Cortex of kidney (tissue), 1 donor: ENCODE measurements around the gene CCDC50.

ENCODE experiments used
- DNase-seq: peaks from one replicate; lab custom pipeline; 2025; lab: John Stamatoyannopoulos, UW

The CCDC50 gene

GRCh38 chr3:191381303-191381702 is 52.1 kb downstream of the CCDC50 start:
- DNase-seq, result no peak

GRCh38 chr3:191382661-191383060 is 53.5 kb downstream of the CCDC50 start:
- no peak for DNase-seq

GRCh38 chr3:191383124-191383523 is 53.9 kb downstream of the CCDC50 start:
- no peak for DNase-seq

DNA sequence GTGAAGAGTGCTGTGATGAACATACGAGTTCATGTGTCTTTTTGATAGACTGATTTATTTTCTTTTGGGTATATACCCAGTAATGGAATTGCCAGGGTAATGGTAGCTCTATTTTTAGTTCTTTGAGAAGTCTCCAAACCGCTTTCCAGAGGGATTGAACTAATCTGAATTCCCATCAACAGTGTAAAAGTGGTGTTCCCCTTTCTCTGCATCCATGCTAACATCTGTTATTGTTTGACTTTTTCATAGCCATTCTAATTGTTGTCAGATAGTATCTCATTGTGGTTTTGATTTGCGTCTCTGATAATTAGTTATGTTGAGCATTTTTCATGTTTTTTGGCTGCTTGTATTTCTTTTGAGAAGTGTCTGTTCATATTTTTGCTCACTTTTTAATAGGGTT is 55.9 kb downstream of the CCDC50 start:
- DNase-seq, result no peak

GRCh38 chr3:191387441-191388077 is 58.4 kb downstream of the CCDC50 start:
- DNase-seq, result no peak

- no peak for DNase-seq
Measured at GRCh38 chr3:191388823-191389222, 59.6 kb downstream of the CCDC50 start.

DNA sequence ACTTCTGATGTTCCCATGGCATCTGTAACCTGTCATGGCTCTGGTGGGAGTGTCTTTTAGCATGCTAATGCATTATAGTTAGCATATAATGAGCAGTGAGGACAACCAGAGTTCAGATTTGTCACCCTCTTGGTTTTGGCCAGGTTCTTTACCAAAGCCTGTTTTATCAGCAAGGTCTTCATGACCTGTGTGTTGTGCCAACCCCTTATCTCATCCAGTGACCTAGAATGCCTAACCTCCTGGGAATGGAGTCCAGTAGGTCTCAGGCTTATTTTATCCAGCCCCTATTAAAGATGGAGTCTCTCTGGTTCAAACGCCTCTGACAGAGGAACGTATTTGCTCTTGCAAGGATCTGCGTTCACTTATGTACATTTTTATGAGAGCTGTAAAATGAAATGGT is 61.4 kb downstream of the CCDC50 start:
- DNase-seq, result no peak

- DNase-seq, result no peak
Measured at GRCh38 chr3:191391861-191392808, 62.9 kb downstream of the CCDC50 start.

GRCh38 chr3:191393146-191393545 is 64.0 kb downstream of the CCDC50 start:
- DNase-seq, result no peak

GRCh38 chr3:191397771-191398170 is 68.6 kb downstream of the CCDC50 start:
- no peak for DNase-seq

DNA sequence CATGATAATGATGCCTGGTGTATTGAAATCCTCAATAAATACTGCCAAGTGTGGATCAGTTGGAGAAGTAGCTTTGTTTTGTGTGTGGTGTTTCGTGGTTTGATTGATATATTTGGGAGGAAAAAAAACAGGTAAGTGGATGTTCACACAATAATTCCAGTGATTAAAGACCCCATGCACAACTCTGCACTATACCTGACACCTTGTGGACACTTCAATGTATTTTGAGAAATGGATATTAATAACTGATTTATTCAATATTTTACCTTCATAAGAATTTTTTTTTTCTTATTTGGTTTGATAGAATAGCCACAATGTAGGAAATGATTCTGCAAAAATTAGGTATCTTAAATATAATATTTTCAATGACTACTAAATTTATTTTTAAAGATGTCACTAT is 69.4 kb downstream of the CCDC50 start:
- no peak for DNase-seq

GRCh38 chr3:191399918-191400317 is 70.7 kb downstream of the CCDC50 start:
- no peak for DNase-seq

DNA sequence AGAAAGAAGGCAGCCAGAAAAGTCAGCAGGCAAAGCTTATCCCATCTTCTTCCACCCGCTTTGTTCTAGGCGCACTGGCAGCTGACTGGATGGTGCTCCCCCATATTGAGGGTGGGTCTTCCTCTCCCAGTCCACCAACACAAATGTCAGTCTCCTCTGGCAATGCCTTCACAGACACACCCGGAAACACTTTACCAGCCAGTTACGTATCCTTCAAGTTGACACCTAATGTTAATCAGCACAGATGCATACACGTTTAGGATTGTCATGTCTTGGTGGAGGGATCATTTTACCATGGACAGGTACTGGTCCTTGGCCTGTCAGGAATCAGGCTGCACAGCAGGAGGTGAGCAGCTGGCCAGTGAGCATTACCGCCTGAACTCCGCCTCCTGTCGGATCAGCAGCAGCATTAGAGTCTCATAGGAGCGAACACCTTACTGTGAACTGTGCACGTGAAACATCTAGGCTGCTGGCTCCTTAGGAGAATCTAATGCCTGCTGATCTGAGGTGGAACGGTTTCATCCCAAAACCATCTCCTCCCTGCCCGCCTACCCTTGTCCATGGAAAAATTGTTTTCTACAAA is 72.7 kb downstream of the CCDC50 start:
- DNase-seq, result no peak

DNA sequence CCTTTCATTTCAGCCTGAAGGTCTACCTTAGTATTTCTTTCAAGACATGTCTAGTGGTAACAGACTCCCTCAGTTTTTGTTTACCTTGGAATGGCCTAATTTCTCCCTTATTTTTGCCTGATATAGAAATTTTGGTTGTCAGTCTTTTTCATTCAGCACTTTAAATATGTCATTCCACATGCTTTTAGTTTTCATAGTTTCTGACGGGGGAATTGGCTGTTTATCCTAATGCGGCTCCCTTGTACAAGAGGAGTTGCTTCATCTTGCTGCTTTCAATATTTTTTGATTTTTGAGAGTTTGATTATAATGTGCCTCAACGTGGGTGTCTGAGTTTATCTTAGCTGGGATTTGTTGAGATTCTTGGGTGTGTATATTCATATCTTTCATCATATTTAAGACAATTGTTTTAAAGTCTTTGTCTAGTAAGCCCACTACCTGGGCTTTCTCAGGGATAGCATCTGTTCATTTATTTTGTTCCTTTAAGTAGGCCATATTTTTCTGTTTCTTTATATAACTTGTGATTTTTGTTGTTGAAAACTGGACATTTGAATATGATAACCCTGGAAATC is 80.7 kb downstream of the CCDC50 start:
- DNase-seq, result no peak

GRCh38 chr3:191412759-191413158 is 83.6 kb downstream of the CCDC50 start:
- no peak for DNase-seq

GRCh38 chr3:191414286-191414685 is 85.1 kb downstream of the CCDC50 start:
- DNase-seq, result no peak

GRCh38 chr3:191414732-191415131 is 85.5 kb downstream of the CCDC50 start:
- DNase-seq, result no peak

GRCh38 chr3:191415566-191415965 is 86.4 kb downstream of the CCDC50 start:
- no peak for DNase-seq

GRCh38 chr3:191417457-191417729 is 88.2 kb downstream of the CCDC50 start:
- DNase-seq, result no peak

DNA sequence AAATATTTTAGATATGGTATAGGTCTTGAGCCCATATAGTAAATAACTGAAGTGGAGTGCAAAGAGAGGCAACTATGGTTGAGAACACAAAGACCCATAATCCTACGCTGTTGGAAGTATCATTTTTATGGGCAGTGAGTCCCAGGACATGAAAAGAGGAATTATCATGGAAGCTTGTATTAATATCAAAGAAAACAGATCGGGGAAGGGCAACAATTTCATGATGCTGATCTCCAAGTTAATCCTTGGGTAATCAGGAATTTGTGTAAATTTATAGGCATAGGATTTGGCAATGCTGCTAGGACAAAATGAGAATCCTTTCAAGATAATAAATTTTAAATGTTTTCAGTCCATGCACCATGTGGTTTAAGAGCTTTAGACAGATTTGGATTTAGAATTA is 91.6 kb downstream of the CCDC50 start:
- DNase-seq, result no peak

- no peak for DNase-seq
Measured at GRCh38 chr3:191424881-191425280, 95.7 kb downstream of the CCDC50 start.

DNA sequence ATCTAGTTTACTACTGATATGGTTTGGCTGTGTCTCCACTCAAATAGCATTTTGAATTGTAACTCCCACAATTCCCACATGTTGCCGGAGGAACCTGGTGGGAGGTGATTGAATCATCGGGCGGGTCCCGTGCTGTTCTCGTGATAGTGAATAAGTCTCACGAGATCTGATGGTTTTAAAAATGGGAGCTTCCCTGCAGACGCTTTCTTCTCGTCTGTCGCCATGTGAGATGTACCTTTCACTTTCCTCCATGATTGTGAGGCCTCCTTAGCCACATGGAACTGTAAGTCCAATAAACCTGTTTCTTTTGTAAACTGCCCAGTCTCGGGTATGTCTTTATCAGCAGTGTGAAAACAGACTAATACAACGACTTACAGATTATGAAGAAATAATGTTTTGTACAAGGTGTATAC is 96.1 kb downstream of the CCDC50 start:
- DNase-seq, result no peak

DNA sequence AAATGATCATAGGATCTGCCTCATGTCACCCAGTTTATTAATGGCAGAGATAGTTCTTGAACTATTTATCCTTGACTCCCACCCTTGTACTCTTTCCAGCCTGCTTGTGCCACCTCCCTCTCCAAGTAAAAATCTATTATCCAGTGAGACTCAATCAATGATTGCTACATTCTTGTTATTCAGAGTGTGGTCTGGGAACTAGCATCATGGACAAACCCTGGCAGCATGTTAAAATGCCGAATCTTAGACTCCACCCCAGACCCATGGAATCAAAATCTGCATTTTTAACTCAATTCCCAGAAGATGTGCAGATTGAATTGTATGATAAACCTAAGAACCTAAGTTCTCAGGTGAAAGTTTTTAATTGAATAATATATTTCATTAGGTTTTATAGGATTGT is 97.1 kb downstream of the CCDC50 start:
- DNase-seq, result no peak
